ENCODE results near the gene NME4.

Gene NME4

DNA sequence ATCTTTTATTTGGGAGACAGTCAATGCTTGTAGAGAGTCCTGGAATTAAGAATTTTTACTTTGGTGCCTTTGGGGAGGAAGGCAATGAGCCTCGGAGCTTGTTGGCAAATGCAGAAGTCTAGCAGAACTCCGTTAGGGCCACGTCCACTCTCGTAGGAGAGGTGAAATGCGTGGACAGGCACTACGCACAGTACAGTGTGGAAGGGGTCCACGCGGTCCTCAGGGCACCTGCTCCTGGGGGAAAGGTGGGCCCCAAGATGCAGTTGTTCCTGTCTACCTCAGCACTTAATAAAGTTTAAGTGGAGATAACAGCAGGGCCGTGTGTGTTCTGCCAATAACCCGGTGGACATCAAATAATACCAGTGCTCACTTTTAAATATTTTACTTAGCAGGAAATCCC, 30.3 kb downstream of the NME4 start:
- peak overlapping the region; percentile 65 for H3K4me3 ChIP-seq (ENCODE audit: low read length)
- TF ChIP-seq, protein P1, sequence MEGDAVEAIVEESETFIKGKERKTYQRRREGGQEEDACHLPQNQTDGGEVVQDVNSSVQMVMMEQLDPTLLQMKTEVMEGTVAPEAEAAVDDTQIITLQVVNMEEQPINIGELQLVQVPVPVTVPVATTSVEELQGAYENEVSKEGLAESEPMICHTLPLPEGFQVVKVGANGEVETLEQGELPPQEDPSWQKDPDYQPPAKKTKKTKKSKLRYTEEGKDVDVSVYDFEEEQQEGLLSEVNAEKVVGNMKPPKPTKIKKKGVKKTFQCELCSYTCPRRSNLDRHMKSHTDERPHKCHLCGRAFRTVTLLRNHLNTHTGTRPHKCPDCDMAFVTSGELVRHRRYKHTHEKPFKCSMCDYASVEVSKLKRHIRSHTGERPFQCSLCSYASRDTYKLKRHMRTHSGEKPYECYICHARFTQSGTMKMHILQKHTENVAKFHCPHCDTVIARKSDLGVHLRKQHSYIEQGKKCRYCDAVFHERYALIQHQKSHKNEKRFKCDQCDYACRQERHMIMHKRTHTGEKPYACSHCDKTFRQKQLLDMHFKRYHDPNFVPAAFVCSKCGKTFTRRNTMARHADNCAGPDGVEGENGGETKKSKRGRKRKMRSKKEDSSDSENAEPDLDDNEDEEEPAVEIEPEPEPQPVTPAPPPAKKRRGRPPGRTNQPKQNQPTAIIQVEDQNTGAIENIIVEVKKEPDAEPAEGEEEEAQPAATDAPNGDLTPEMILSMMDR (IDR thresholded peaks at IDR 0.05; ENCODE audit: insufficient read depth, low read depth, low read length, missing control alignments) = no peak
- no peak for DNase-seq (ENCODE audit: low read depth)

DNA sequence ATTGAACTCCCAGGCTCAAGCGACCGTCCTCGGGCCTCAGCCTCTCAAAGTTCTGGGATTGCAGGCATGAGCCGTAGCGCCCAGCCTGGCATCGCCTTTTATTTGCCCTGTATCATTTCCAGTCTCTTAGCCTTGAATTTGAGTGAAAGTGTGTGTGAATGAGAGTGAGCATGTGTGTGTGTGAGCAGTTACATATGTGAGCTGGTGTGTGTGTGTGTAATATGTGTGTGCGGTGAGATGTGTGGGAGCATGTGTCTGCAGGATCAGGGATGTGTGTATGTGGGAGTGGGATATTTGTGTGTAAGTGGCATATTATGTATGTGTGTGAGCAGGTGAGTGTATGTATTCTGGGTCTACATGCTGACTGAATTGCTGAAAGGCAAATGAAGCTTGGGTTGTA, 33.9 kb downstream of the NME4 start:
- H3K4me3 ChIP-seq (ENCODE audit: low read length) = no peak overlapping the region
- TF ChIP-seq, protein P1 (IDR thresholded peaks at IDR 0.05; ENCODE audit: insufficient read depth, low read depth, low read length, missing control alignments) = no peak
- no peak for DNase-seq (ENCODE audit: low read depth)

DNA sequence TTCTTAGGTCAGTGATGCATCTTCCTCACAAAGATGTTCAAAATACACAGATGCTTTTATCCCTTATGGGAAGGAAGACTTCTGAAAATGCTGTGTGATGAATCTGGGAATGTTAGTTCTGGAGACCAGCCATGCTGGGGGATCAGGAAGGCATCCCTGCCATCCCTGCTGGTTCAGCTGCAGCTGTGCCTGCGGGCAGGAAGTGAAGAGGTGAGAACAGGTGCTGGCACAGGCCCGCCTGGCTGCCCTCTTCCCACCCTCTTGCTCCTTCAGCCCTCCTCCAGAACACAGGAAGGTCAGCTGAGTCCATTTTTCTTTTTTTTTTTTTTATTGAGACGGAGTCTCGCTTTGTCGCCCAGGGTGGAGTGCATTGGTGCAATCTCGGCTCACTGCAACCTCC, 43.6 kb downstream of the NME4 start:
- TF ChIP-seq, protein P1 (IDR thresholded peaks at IDR 0.05; ENCODE audit: insufficient read depth, low read depth, low read length, missing control alignments) = no peak
- DNase-seq (ENCODE audit: low read depth) = no peak
- no peak overlapping the region for H3K4me3 ChIP-seq (ENCODE audit: low read length)

DNA sequence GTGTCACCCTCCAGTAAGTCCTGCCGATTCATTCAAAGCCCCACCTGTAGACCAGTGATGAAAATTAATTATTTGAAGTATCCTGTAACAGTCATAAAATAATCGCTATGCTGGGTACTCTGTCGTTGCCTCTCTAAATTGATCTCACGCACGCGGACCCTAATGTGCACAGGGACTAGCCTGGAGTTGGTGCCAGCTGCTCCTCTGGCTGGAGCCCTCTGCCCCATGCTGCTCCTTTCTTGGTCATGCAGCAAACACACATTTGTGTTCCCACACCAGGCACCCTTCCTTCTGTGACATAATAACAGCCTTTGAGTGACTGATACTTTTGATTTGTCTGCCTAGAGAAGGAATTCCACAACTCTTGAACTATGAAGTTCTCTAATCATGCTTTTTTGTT, 44.4 kb downstream of the NME4 start:
- TF ChIP-seq, protein P1 (IDR thresholded peaks at IDR 0.05; ENCODE audit: insufficient read depth, low read depth, low read length, missing control alignments) = no peak
- H3K4me3 ChIP-seq (ENCODE audit: low read length) = no peak overlapping the region
- DNase-seq (ENCODE audit: low read depth) = no peak

DNA sequence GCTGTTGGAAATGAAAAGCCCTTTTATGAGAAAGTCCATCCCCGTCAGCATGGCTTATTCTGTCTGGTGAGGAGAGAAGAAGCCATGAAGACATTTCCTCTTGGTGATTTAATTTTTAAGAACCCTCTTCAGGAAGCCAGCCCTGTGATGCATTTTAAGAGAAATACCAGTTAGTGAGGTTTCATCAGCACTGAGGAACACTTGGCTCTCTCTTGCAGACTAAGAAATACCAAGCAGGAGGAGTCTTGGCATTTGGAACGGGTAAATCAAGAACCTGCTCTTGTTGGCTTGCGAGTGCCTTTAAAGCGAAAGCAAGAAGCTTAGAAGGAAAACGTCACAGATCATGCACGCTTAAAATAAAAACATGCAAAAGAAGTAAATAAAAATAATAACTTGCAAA, 46.0 kb downstream of the NME4 start:
- TF ChIP-seq, protein P1 (IDR thresholded peaks at IDR 0.05; ENCODE audit: insufficient read depth, low read depth, low read length, missing control alignments) = no peak
- H3K4me3 ChIP-seq (ENCODE audit: low read length) = no peak overlapping the region
- DNase-seq (ENCODE audit: low read depth) = no peak

DNA sequence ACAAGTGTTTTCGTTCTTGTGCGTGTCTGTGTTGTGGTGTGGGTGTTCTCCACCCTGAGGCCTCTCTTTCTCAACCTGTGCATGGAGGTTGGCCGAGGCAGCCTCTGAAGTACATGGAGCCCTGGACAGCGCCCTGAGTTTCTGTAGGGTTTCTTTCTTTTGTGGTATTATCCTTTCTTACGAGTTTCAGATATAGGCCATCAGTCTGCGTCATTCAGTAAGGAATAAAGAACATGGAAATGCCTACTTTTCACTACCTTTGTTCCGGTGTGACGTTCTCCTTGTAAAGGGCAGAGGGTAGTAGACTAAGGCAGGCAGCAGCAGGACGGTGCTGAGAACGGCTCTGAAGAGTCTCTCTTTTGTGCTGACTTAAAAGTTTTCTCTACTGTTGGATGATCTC, 47.0 kb downstream of the NME4 start:
- DNase-seq (ENCODE audit: low read depth) = no peak
- no peak overlapping the region for H3K4me3 ChIP-seq (ENCODE audit: low read length)
- TF ChIP-seq, protein P1 (IDR thresholded peaks at IDR 0.05; ENCODE audit: insufficient read depth, low read depth, low read length, missing control alignments) = no peak

DNA sequence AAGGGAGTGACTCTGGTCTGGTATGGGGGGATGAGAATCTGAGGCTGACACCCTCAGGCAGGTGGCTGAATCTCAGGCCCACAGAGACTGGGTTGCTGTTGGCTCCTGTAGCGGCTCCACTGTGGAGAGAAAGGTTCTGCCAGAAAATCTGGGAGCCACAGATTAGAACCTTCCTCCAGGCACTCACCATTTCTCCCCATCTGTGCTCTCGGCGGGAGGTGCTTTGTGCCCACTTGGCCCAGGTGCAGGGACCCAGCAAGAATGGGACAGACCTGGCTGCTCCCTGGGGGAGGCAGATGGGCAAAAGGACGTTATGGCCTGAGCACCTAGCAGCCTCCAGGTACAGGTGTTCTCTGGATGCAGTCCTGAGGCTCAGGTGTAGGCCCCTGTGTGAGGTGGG, 48.6 kb downstream of the NME4 start:
- TF ChIP-seq, protein P1 (IDR thresholded peaks at IDR 0.05; ENCODE audit: insufficient read depth, low read depth, low read length, missing control alignments) = no peak
- no peak for DNase-seq (ENCODE audit: low read depth)
- H3K4me3 ChIP-seq (ENCODE audit: low read length) = no peak overlapping the region

All from epithelial cell of esophagus (primary cell).